ENCODE results near the gene PLAA.
A peak's percentile ranks its signal among the peaks of the same experiment; 100 is the strongest.
"Not testable (repeated sequence)": the region's sequence is repeated elsewhere in the genome, so short reads cannot be mapped to it uniquely, and the experiment has no call there.

The PLAA gene

GRCh38 chr9:26928902-26929495 lies 18.0 kb downstream of the PLAA start:
- DNase-seq: no peak

GRCh38 chr9:26925609-26926008 lies 21.4 kb downstream of the PLAA start:
- DNase-seq: no peak

GRCh38 chr9:26919698-26920097 lies 27.3 kb downstream of the PLAA start:
- no peak for DNase-seq

GRCh38 chr9:26913138-26913668 lies 33.8 kb downstream of the PLAA start:
- DNase-seq: no peak

- DNase-seq: no peak
These were observed 42.4 kb downstream of the PLAA start for GRCh38 chr9:26904671-26905070.

- no peak for DNase-seq
These were observed 43.0 kb downstream of the PLAA start for GRCh38 chr9:26904070-26904469.

GRCh38 chr9:26893030-26893676 lies 53.9 kb downstream of the PLAA start:
- no peak for DNase-seq

GRCh38 chr9:26892251-26893029 lies 54.6 kb downstream of the PLAA start, which contains the start of gene CAAP1:
TSS of gene CAAP1 (minus strand) at chr9:26892802. CDS start at chr9:26892715, 87 bp downstream.
- DNase-seq: peak; percentile 96

- DNase-seq: no peak
These were observed 55.3 kb downstream of the PLAA start for GRCh38 chr9:26891726-26892125.

- DNase-seq: no peak
These were observed 58.8 kb downstream of the PLAA start for GRCh38 chr9:26888271-26888670.

GRCh38 chr9:26882154-26882553 lies 64.9 kb downstream of the PLAA start:
- DNase-seq: no peak

- no peak for DNase-seq
These were observed 66.8 kb downstream of the PLAA start for GRCh38 chr9:26880262-26880661.

- DNase-seq: not testable (repeated sequence)
These were observed 71.9 kb downstream of the PLAA start for GRCh38 chr9:26875155-26875554.

- no peak for DNase-seq
These were observed 76.8 kb downstream of the PLAA start for GRCh38 chr9:26870292-26870691.

GRCh38 chr9:26863074-26863473 lies 84.0 kb downstream of the PLAA start:
- no peak for DNase-seq

- DNase-seq: peak; percentile 3
These were observed 90.5 kb downstream of the PLAA start for GRCh38 chr9:26856413-26857032.

All from NCI-H345 (cell line).